Gastrocnemius medialis (tissue), 4 donors: ENCODE data around the gene DLD. TPM values are rescaled to one million over a fixed set of nuclear protein-coding genes. Genes with fewer than 3 reads are reported as not detected.

Source experiments
- ATAC-seq, 2 donors: fragments of 150-250 bp; one replicate each; pipeline ENCODE4 v1.9.1; 2016
- DNase-seq, 2 donors: peaks; one replicate each; pipeline ENCODE4 v3.0.0-alpha.2; 2019
- H3K27ac ChIP-seq, 4 donors: fragments of 200-600 bp; sonication (generic); 1 replicate in 1 of 4; 2 replicates in 3 of 4; pipeline ENCODE4 v1.5.1; 2016 to 2018; ENCODE audit warnings: mild to moderate bottlenecking in 2 of 4, moderate library complexity in 1 of 4
- H3K27me3 ChIP-seq, 3 donors: fragments of 200-600 bp; sonication (generic) in 2 of 3; 1 replicate in 1 of 3; 2 replicates in 2 of 3; pipeline versions ENCODE4 v1.5.1 to v1.6.0; 2016 to 2019; ENCODE audit warnings: mild to moderate bottlenecking in 1 of 3, moderate library complexity in 1 of 3
- H3K36me3 ChIP-seq, 2 donors: fragments of 200-600 bp; sonication (generic) in 1 of 2; one replicate each; pipeline ENCODE4 v1.5.1; 2017 to 2018
- H3K4me1 ChIP-seq, 2 donors: fragments of 200-600 bp; sonication (generic) in 1 of 2; one replicate each; pipeline ENCODE4 v1.5.1; 2016 to 2017; ENCODE audit warnings: mild to moderate bottlenecking in 2 of 2
- H3K4me3 ChIP-seq, 4 donors: fragments of 200-600 bp; sonication (generic) in 3 of 4; 1 replicate in 1 of 4; 2 replicates in 3 of 4; pipeline ENCODE4 v1.5.1; 2016 to 2019; ENCODE audit warnings: mild to moderate bottlenecking in 2 of 4
- H3K9me3 ChIP-seq, 3 donors: fragments of 200-600 bp; sonication (generic) in 2 of 3; 1 replicate in 1 of 3; 2 replicates in 2 of 3; pipeline ENCODE4 v1.5.1; 2016 to 2019
- CTCF ChIP-seq, 5 experiments: fragments of 450-650 bp in 3 of 5; fragments of 200-600 bp in 2 of 5; sonication (generic) in 2 of 5; IDR thresholded peaks in 4 of 5; conservative IDR thresholded peaks in 1 of 5; 1 replicate in 4 of 5; 2 replicates in 1 of 5; pipeline ENCODE4 v1.5.1; 2016 to 2019; ENCODE audit warnings: antibody characterized with exemption in 5 of 5, mild to moderate bottlenecking in 3 of 5, moderate library complexity in 3 of 5
- POLR2A ChIP-seq, 2 donors: fragments of 450-650 bp; IDR thresholded peaks; one replicate each; pipeline ENCODE4 v1.6.1; 2017; ENCODE audit warnings: antibody characterized with exemption in 2 of 2, mild to moderate bottlenecking in 2 of 2, moderate library complexity in 2 of 2
- in situ Hi-C, 4 donors: fragments of 200-750 bp; cut with MboI; loops; one replicate each; pipeline versions ENCODE4 v1.15.0 to v1.8.0; 2017; ENCODE audit warnings: low sequenced_read_pairs in 4 of 4
- intact Hi-C: fragments of 100-400 bp; cut with DNase I; formaldehyde crosslinking; loops from one replicate; pipeline ENCODE4 v1.15.1; 2023; ENCODE audit warnings: low total_unique reads
- total RNA-seq, 4 donors: library from RNA; depleted of rRNA; stranded (reverse); fragments of >200 nt; gene quantifications; one replicate each; pipeline versions ENCODE4 v1.1.0 to v1.2.3, GENCODE V29; 2016

The DLD gene
- total RNA-seq, 4 donors from 2014 or later: 110 to 157 (median 146) TPM

GRCh38 chr7:107932805-107933204 lies 41.8 kb downstream of the DLD start:
- Histone ChIP-seq H3K4me1 (peaks cover 8 to 16% of the 10 kb centered on the region in 2 donors), H3K4me3 (no peak overlapping the region), H3K27me3 (no peaks in the 10 kb centered on the region), H3K9me3 (no peaks in the 10 kb centered on the region), H3K27ac (no peak overlapping the region), H3K36me3 (peaks cover 5 to 34% of the 10 kb centered on the region in 2 donors)
- DNase-seq (no peak), ATAC-seq (no peak)
- in situ Hi-C loops: no loop called here
- intact Hi-C loops: no loop called here
- TF ChIP-seq POLR2A (IDR thresholded peaks at IDR 0.05) (no peak), CTCF (IDR thresholded peaks at IDR 0.05 in 4 of 5, conservative IDR thresholded peaks at IDR 0.05 in 1 of 5) (no peak)

- Histone ChIP-seq H3K4me1 (peaks cover 15 to 23% of the 10 kb centered on the region in 2 donors), H3K27me3 (no peaks in the 10 kb centered on the region), H3K36me3 (peaks cover 4 to 37% of the 10 kb centered on the region in 2 donors), H3K27ac (no peak overlapping the region), H3K4me3 (no peak overlapping the region), H3K9me3 (no peaks in the 10 kb centered on the region)
- TF ChIP-seq CTCF (IDR thresholded peaks at IDR 0.05 in 4 of 5, conservative IDR thresholded peaks at IDR 0.05 in 1 of 5): no peak
- TF ChIP-seq POLR2A (IDR thresholded peaks at IDR 0.05): no peak
- intact Hi-C loops: no loop called here
- in situ Hi-C loops: no loop called here
- DNase-seq: no peak
- no peak for ATAC-seq
Measured at GRCh38 chr7:107933386-107934013, 42.5 kb downstream of the DLD start.

- Histone ChIP-seq H3K27me3 (no peaks in the 10 kb centered on the region), H3K4me1 (peaks cover 23 to 34% of the 10 kb centered on the region in 2 donors), H3K36me3 (peaks cover 2 to 28% of the 10 kb centered on the region in 2 donors), H3K4me3 (no peak overlapping the region), H3K9me3 (no peaks in the 10 kb centered on the region), H3K27ac (no peak overlapping the region)
- DNase-seq (no peak), ATAC-seq (no peak)
- in situ Hi-C loops: no loop called here
- TF ChIP-seq CTCF (IDR thresholded peaks at IDR 0.05 in 4 of 5, conservative IDR thresholded peaks at IDR 0.05 in 1 of 5): no peak
- TF ChIP-seq POLR2A (IDR thresholded peaks at IDR 0.05): no peak
- intact Hi-C loops: no loop called here
Measured at GRCh38 chr7:107934991-107935770, 44.2 kb downstream of the DLD start.

- H3K4me1 ChIP-seq: peaks cover 26 to 39% of the 10 kb centered on the region in 2 donors
- no peak for ATAC-seq
- in situ Hi-C loops (no loop called here), intact Hi-C loops (no loop called here)
- no peaks in the 10 kb centered on the region for H3K27me3 ChIP-seq
- TF ChIP-seq POLR2A (IDR thresholded peaks at IDR 0.05): no peak
- TF ChIP-seq CTCF (IDR thresholded peaks at IDR 0.05 in 4 of 5, conservative IDR thresholded peaks at IDR 0.05 in 1 of 5): no peak
- H3K36me3 ChIP-seq: peaks cover 2 to 34% of the 10 kb centered on the region in 2 donors
- no peaks in the 10 kb centered on the region for H3K9me3 ChIP-seq
- H3K4me3 ChIP-seq: no peak overlapping the region
- no peak for DNase-seq
- H3K27ac ChIP-seq: no peak overlapping the region
Measured at GRCh38 chr7:107936312-107936711, 45.3 kb downstream of the DLD start.
